ENCODE data around the gene C2orf49.

DNA sequence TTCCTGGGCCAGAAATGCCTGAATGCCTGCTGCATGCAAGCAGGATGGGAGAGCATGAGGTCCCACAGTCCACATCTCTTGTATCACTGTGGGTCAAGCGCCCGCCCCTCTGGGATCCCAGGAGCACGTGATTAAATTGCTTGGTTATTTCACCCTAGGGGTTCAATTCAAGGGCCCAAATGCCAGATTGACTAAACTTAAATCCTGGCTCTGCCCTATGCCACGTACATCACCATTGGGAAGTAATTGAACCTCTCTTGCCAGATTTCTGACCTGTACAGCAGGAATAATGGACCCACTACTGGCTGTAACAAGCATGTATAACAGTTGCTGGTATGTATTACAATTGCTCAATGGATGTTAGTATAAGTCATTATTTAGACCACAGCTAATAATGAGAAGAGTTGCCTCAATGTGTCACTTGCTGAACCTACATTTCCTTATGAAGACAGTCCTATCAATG, 41.6 kb downstream of the C2orf49 start:
- TF ChIP-seq POLR2A (IDR thresholded peaks at IDR 0.05; ENCODE audit: low read depth, low read length) (no peak), TAF1 (IDR thresholded peaks at IDR 0.05; ENCODE audit: borderline replicate concordance, low read depth, low read length) (no peak), POLR2AphosphoS5 (IDR thresholded peaks at IDR 0.05; ENCODE audit: low read depth, low read length) (no peak)

Data from GM12892 (cell line).